Esophagus squamous epithelium (tissue), 4 donors: ENCODE results near the gene PHOX2A.

Experiments
- CTCF ChIP-seq, 6 experiments: fragments of 450-650 bp in 4 of 6; fragments of 200-600 bp in 2 of 6; sonication (generic) in 2 of 6; IDR thresholded peaks; one replicate each; pipeline ENCODE4 v1.5.1; 2016 to 2019; ENCODE audit warnings: antibody characterized with exemption in 6 of 6, mild to moderate bottlenecking in 4 of 6, moderate library complexity in 4 of 6
- POLR2A ChIP-seq, 4 donors: fragments of 450-650 bp; IDR thresholded peaks; one replicate each; pipeline ENCODE4 v1.6.1; 2017; ENCODE audit warnings: antibody characterized with exemption in 4 of 4, mild to moderate bottlenecking in 4 of 4, moderate library complexity in 3 of 4

- TF ChIP-seq CTCF (IDR thresholded peaks at IDR 0.05): no peak
- TF ChIP-seq POLR2A (IDR thresholded peaks at IDR 0.05): no peak
Measured at GRCh38 chr11:72254299-72254993, 10.5 kb upstream of the PHOX2A start.
